ENCODE measurements around the gene SEMA4B.
"Not testable (repeated sequence)": the region's sequence is repeated elsewhere in the genome, so short reads cannot be mapped to it uniquely, and the experiment has no call there.

DNA sequence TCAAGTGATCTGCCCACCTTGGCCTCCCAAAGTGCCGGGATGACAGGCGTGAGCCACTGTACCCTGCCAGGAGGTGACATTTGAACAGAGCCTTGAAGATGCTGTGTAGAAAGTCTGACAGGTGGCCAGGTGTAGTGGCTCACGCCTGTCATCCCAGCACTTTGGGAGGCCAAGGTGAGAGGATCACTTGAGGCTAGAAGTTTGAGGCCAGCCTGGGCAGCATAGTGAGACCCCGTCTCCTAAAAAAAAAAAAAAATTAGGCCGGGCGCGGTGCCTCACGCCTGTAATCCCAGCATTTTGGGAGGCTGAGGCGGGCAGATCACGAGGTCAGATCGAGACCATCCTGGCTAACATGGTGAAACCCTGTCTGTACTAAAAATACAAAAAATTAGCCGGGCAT lies 77.3 kb downstream of the SEMA4B start:
- TF ChIP-seq, protein P1, sequence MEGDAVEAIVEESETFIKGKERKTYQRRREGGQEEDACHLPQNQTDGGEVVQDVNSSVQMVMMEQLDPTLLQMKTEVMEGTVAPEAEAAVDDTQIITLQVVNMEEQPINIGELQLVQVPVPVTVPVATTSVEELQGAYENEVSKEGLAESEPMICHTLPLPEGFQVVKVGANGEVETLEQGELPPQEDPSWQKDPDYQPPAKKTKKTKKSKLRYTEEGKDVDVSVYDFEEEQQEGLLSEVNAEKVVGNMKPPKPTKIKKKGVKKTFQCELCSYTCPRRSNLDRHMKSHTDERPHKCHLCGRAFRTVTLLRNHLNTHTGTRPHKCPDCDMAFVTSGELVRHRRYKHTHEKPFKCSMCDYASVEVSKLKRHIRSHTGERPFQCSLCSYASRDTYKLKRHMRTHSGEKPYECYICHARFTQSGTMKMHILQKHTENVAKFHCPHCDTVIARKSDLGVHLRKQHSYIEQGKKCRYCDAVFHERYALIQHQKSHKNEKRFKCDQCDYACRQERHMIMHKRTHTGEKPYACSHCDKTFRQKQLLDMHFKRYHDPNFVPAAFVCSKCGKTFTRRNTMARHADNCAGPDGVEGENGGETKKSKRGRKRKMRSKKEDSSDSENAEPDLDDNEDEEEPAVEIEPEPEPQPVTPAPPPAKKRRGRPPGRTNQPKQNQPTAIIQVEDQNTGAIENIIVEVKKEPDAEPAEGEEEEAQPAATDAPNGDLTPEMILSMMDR (IDR thresholded peaks at IDR 0.05 in 8 of 11, conservative IDR thresholded peaks at IDR 0.05 in 3 of 11) = not testable (repeated sequence)
- not testable (repeated sequence) for TF ChIP-seq POLR2A (IDR thresholded peaks at IDR 0.05)
